Left ventricle myocardium inferior (tissue), 1 donor: ENCODE data around the gene IQCK. TPM values are rescaled to one million over a fixed set of nuclear protein-coding genes. Genes with fewer than 3 reads are reported as not detected.

Experiments used
- DNase-seq: peaks from one replicate; pipeline ENCODE4 v3.0.0-alpha.2; 2020
- H3K27ac ChIP-seq: fragments of 200-600 bp; replicated peaks from 2 replicates; pipeline ENCODE4 v1.8.0; 2021
- H3K27me3 ChIP-seq: fragments of 200-600 bp; 2 replicates; pipeline ENCODE4 v1.8.0; 2021; ENCODE audit warnings: low read depth
- H3K36me3 ChIP-seq: fragments of 200-600 bp; 2 replicates; pipeline ENCODE4 v1.8.0; 2021
- H3K4me1 ChIP-seq: fragments of 200-600 bp; 2 replicates; pipeline ENCODE4 v1.8.0; 2021
- H3K4me3 ChIP-seq: fragments of 200-600 bp; 2 replicates; pipeline ENCODE4 v1.8.0; 2021; ENCODE audit warnings: mild to moderate bottlenecking, moderate library complexity
- H3K9me3 ChIP-seq: fragments of 200-600 bp; replicated peaks from 2 replicates; pipeline ENCODE4 v1.8.0; 2021
- intact Hi-C: fragments of 100-400 bp; cut with micrococcal nuclease; formaldehyde crosslinking; loops from one replicate; pipeline ENCODE4 v1.11.0; 2022
- total RNA-seq: library from RNA; stranded (reverse); fragmentation: NEBNext Ultra II Directional; extraction: Animal tissue kit (Norgen Biotek cat#: 25700); gene quantifications from one replicate; pipeline ENCODE4 v1.2.1, GENCODE V29; 2021
- TF ChIP-seq, protein P1 (sequence below): fragments of 200-600 bp; IDR thresholded peaks from 2 replicates; pipeline ENCODE4 v1.8.0; 2021; ENCODE audit warnings: antibody characterized with exemption, mild to moderate bottlenecking, borderline replicate concordance
- donor health status: DM: no; HTN: yes; CAD: no; lungs with severe emphysema.

The IQCK gene
- total RNA-seq, 1 donor from 2014 or later, result 6.0 TPM

DNA sequence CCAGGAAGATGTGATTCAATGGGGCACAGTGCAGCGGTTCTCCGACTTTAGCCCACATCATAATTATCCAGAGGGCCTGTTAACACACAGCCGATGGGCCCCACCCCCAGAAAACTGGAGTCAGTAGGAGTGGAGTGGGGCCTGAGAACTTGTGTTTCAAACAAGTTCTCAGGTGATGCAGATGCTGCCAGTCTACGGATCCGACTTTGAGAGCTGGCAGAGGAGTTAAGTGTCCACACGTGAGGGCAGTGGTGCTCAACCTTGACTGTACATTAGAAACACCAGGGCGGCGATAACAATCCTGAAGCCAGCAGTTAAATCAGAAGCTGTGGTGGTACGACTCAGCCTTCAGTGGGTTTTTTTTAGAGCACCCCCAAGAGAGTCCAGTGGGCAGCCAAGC, 91.6 kb downstream of the IQCK start:
- DNase-seq, result no peak
- peak overlapping the region; percentile 83 for H3K27ac ChIP-seq
- peaks cover 20% of the 10 kb centered on the region for H3K9me3 ChIP-seq
- TF ChIP-seq, protein P1, sequence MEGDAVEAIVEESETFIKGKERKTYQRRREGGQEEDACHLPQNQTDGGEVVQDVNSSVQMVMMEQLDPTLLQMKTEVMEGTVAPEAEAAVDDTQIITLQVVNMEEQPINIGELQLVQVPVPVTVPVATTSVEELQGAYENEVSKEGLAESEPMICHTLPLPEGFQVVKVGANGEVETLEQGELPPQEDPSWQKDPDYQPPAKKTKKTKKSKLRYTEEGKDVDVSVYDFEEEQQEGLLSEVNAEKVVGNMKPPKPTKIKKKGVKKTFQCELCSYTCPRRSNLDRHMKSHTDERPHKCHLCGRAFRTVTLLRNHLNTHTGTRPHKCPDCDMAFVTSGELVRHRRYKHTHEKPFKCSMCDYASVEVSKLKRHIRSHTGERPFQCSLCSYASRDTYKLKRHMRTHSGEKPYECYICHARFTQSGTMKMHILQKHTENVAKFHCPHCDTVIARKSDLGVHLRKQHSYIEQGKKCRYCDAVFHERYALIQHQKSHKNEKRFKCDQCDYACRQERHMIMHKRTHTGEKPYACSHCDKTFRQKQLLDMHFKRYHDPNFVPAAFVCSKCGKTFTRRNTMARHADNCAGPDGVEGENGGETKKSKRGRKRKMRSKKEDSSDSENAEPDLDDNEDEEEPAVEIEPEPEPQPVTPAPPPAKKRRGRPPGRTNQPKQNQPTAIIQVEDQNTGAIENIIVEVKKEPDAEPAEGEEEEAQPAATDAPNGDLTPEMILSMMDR, result no peak
- no peaks in the 10 kb centered on the region for H3K36me3 ChIP-seq
- peaks cover 52% of the 10 kb centered on the region for H3K4me1 ChIP-seq
- no peaks in the 10 kb centered on the region for H3K27me3 ChIP-seq
- intact Hi-C loops, result no loop called here
- H3K4me3 ChIP-seq, result no peak overlapping the region

DNA sequence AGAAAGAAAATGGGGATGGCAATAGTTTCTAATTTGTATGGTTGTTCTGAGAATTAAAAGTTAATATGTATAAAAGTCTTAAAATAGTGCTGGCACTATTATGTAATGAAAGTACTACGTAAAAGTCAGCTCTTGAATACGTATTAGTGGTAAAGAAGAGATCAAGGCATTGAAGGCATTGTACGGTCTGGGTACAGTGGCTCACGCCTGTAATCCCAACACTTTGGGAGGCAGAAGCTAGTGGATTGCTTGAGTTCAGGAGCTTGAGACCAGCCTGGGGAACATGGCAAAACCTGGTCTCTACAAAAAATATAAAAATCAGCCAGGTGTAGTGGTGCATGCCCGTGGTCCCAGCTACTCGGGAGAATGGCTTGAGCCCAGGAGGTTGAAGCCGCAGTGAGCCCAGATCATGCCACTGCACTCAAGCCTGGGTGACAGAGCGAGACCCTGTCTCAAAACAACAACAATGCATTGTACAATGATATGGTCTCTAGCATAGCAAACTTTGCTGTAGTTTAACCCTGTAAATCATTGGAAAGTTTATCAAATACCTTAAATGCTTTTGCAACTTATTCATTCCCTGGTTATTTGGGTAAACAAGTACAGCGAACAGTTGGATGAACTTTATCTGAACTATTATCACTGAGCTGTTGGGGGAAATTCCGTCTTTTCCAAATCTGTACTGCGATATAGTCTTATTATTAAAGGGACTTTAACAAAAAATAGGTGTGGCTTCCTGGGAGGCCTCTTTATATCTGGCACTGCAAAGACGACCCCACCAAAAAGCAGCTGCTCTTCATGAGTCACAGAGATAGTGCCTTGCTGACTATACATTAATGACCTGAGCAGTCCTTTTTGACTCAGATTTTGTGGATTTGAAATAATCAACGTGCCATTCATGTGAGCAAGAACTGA, 93.0 kb downstream of the IQCK start:
- Histone ChIP-seq H3K4me3 (no peak overlapping the region), H3K36me3 (no peaks in the 10 kb centered on the region), H3K27ac (peak overlapping the region; percentile 57), H3K27me3 (no peaks in the 10 kb centered on the region), H3K9me3 (peaks cover 11% of the 10 kb centered on the region), H3K4me1 (peaks cover 45% of the 10 kb centered on the region)
- no peak for DNase-seq
- intact Hi-C loops, result no loop called here
- TF ChIP-seq, protein P1, result no peak

DNA sequence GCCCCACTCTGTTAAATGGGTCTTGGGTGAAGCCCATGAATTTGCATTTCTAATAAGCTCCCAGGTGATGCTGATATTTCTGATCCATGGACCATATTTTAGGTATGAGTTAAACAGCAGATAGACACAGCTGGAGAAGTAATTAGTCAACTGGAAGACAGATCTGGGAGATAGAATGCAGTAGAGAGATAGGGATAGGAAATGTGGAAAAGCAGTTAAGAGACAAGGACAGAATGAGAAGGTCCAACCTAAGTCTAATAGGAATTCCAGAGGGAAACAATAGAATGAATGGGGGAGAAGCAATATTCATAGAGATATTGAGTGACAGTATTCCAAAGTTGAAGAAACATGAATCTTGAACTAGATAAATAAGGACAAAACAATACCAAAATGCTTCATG, 94.9 kb downstream of the IQCK start:
- Histone ChIP-seq H3K4me1 (peaks cover 39% of the 10 kb centered on the region), H3K9me3 (peaks cover 8% of the 10 kb centered on the region), H3K27ac (peak overlapping the region; percentile 57), H3K4me3 (no peak overlapping the region), H3K27me3 (no peaks in the 10 kb centered on the region), H3K36me3 (no peaks in the 10 kb centered on the region)
- intact Hi-C loops, result no loop called here
- no peak for DNase-seq
- TF ChIP-seq, protein P1, result no peak

DNA sequence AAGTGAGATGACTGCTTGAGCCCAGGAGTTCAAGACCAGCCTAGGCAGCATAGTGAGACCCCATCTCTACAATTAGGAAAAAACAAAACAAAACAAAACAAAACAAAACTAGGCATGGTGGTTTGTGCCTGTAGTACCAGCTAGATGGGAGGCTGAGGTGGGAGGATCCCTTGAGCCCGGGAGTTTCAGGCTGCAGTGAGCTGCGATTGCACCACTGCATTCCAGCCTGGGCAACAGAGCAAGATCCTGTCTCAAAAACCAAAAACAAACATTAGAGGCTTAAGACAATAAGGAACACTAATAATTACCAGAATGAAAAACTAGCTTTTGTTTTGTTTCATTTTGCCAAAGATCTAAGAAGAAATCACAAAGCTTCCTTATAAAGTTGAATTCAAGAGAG, 97.3 kb downstream of the IQCK start:
- intact Hi-C loops, result no loop called here
- no peak for DNase-seq
- Histone ChIP-seq H3K36me3 (no peaks in the 10 kb centered on the region), H3K27me3 (no peaks in the 10 kb centered on the region), H3K9me3 (peaks cover 8% of the 10 kb centered on the region), H3K27ac (no peak overlapping the region), H3K4me1 (peaks cover 17% of the 10 kb centered on the region), H3K4me3 (no peak overlapping the region)
- TF ChIP-seq, protein P1, result no peak

DNA sequence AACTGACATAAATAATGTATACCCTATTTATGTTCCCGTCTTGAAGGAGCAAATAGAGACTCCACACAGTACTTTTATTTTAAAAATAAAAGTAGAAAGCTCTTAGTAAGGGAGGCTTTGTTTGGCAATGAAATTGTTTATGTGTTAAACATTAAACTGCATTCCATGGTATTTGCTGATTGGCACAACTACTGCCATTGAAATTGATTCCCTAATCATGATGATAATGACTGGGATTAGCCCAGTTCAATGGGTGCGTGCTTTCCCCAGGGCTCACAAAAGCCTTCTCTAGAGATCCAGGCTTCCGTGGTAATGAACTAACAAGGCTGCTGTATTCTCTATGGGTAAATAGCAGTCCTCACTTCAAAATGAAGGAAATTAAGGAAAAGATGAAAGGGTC, 99.1 kb downstream of the IQCK start:
- no peak overlapping the region for H3K27ac ChIP-seq
- TF ChIP-seq, protein P1, result no peak
- intact Hi-C loops, result no loop called here
- no peaks in the 10 kb centered on the region for H3K36me3 ChIP-seq
- H3K4me1 ChIP-seq, result peaks cover under 1% of the 10 kb centered on the region
- H3K9me3 ChIP-seq, result peaks cover 8% of the 10 kb centered on the region
- no peak overlapping the region for H3K4me3 ChIP-seq
- no peaks in the 10 kb centered on the region for H3K27me3 ChIP-seq
- no peak for DNase-seq
